HG03097 (cell line): Measurements from ENCODE around the gene SLC5A6.

Experiments
- ATAC-seq: cut with Tn5 transposase; IDR thresholded peaks from one replicate; pipeline ENCODE4 v1.9.1; 2021; ENCODE audit not compliant: unreplicated experiment, low FRiP score

Gene SLC5A6

DNA sequence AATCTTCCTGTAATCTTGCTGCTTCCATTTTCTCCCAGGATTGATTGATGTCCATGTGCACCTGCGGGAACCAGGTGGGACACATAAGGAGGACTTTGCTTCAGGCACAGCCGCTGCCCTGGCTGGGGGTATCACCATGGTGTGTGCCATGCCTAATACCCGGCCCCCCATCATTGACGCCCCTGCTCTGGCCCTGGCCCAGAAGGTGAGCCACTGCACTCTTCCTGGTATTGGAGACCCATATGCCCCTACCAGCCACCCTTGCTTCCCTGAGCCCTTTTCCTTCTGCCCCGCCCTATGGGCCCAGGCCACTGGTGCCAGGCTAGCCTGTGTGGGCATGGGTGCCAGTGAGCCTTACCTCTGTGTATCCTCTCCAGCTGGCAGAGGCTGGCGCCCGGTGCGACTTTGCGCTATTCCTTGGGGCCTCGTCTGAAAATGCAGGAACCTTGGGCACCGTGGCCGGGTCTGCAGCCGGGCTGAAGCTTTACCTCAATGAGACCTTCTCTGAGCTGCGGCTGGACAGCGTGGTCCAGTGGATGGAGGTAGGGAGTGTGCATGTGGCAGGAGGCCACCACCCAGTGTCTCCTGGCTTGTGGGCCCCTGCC, 25.4 kb upstream of the SLC5A6 start:
- no peak for ATAC-seq

DNA sequence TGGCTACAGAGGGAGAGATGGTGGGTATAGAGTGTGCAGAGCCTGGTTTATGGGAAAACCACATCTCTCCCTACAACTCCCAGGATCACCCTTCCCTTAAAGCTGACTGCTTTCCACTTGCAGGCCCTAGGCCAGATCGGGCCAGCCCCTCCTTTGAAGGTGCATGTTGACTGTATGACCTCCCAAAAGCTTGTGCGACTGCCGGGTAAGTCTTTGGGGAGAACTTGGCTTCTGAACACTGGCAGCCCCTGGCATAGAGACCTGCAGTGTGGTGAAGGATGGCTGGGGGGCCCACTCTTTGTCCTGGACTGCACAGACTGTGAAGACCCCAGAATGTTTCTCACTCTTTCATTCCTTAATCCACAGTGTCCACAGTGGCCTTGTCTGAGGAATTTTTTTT, 24.6 kb upstream of the SLC5A6 start:
- ATAC-seq: no peak

DNA sequence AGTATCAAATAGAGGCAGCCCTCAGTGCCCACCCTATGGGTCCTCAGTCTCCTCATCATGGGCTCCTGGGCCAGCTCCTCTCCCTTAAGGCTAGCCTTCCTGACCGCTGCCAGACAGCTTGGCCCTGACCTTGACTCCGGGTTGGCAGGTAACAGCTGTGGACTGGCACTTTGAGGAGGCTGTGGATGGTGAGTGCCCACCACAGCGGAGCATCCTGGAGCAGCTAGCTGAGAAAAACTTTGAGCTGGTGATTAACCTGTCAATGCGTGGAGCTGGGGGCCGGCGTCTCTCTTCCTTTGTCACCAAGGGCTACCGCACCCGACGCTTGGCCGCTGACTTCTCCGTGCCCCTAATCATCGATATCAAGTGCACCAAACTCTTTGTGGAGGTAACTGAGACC, 24.1 kb upstream of the SLC5A6 start:
- ATAC-seq: no peak

DNA sequence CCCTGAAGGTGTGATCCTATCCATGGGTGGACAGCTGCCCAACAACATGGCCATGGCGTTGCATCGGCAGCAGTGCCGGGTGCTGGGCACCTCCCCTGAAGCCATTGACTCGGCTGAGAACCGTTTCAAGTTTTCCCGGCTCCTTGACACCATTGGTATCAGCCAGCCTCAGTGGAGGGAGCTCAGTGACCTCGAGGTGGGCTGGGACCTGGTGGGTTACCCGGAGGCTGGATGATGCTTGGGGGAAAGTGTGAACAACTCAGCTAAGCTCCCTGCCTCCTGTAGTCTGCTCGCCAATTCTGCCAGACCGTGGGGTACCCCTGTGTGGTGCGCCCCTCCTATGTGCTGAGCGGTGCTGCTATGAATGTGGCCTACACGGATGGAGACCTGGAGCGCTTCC, 21.3 kb upstream of the SLC5A6 start:
- ATAC-seq: no peak

DNA sequence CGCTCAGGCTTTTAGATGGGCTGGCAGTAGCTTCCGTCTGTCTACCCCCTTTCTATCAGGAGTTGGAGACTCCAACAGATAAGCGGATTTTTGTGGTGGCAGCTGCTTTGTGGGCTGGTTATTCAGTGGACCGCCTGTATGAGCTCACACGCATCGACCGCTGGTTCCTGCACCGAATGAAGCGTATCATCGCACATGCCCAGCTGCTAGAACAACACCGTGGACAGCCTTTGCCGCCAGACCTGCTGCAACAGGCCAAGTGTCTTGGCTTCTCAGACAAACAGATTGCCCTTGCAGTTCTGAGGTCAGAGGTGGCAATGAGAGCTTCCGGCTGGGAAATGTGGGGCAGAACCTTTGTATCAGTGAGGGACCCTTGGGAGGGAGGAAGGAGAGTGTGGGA, 19.9 kb upstream of the SLC5A6 start:
- no peak for ATAC-seq

DNA sequence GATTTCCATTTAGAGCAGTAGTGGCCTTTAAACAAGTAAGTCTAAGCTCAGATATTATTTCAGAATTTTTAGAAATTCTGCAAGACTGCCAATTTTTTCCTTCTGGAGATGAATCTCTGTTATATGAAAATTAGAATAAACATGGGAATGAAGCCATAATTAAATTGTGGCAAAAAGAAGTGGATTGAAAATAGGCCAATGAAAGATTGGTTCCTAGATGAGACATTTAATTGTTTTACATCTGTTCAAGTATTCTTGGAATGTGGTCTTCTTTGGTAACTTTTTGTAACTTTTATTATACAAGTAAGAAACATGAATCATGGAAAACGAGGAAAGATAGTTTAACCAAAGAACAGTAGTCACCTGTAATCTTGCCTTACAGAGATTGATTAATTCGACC, 15.4 kb upstream of the SLC5A6 start:
- ATAC-seq: no peak

DNA sequence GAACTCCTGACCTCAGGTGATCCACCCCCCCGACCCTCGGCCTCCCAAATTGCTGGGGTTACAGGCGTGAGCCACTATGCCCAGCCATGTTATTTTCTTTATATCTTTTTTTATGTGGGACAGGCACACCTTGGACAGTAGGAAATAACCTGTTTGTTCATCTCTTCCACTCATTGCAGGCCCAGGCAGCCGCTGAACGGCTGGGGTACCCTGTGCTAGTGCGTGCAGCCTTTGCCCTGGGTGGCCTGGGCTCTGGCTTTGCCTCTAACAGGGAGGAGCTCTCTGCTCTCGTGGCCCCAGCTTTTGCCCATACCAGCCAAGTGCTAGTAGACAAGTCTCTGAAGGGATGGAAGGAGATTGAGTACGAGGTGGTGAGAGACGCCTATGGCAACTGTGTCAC, 13.5 kb upstream of the SLC5A6 start:
- no peak for ATAC-seq

DNA sequence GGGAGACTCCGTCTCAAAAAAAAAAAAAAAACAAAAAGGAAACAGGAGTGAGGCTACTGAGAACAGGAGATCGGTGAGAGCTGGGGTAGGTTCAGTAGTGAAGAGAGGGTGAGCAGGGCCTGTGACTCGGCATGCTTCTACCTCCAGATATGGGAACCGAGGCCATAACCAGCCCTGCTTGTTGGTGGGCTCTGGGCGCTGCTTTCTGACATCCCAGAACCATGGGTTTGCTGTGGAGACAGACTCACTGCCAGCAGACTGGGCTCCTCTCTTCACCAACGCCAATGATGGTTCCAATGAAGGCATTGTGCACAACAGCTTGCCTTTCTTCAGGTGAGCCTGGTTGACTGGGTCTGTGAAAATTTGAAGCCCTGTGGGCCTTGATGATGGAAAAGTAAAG, 11.3 kb upstream of the SLC5A6 start:
- no peak for ATAC-seq

DNA sequence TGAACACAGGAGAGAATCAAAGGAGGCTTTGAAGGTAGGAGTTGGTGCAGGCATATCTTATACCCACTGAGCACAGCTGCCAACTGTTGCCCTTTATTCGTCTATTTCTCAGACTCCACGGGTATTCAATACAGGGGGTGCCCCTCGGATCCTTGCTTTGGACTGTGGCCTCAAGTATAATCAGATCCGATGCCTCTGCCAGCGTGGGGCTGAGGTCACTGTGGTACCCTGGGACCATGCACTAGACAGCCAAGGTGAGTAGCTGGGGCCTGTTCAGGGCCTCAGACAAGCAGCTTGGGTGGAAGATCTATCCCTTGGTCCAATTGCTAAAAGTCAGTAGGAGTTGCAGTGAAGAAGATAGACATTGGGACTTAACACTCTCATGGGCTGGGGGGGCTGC, 10.3 kb upstream of the SLC5A6 start:
- ATAC-seq: no peak

DNA sequence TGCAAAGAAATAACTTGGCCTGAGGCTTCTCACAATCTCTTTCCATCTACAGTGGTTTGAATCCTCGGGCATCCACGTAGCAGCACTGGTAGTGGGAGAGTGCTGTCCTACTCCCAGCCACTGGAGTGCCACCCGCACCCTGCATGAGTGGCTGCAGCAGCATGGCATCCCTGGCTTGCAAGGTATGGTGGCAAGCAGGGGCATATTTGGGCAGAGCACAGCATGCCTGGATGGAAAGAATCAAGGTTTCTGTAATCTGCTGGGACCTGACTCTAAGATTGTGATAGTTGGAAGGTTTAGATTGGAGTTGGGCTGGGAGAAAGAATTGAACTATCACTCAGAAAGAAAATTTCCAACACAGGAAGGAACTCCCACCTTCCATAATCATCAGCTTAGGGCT, 9.1 kb upstream of the SLC5A6 start:
- no peak for ATAC-seq

DNA sequence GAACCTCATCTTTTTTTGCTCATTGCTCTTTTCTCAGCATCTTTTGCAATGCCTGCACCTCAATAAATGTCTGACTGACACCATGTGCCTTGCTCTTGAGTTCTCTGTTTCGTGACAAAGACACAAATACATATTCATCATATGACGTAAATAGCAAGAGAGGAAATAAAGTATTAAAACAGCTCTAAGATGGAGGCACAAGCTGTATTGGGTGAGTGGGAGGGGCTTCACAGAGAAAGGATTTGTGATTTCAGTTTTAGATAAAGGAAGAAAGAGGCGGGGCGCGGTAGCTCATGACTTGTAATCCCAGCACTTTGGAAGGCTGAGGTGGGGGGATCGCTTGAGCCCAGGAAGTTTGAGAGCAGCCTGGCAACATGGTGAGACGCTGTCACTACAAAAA, 8.0 kb upstream of the SLC5A6 start:
- no peak for ATAC-seq

DNA sequence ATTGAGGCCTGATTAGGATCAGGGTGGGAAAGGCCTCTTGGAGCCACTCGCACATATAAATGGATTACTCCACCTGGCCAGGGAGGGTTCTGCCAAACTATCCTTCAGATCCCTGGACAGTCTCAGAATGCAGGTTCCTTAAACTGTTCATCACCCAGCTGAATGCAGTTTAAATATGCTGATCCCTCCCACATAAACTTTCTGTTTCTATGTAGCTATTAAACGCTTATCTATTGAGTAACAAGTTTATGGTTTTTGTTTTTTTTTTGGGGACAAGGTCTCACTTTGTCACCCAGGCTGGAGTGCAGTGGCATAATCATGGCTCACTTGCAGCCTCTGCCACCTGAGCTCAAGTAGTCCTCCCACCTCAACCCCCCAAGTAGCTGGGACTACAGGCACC, 7.0 kb upstream of the SLC5A6 start:
- ATAC-seq: no peak

DNA sequence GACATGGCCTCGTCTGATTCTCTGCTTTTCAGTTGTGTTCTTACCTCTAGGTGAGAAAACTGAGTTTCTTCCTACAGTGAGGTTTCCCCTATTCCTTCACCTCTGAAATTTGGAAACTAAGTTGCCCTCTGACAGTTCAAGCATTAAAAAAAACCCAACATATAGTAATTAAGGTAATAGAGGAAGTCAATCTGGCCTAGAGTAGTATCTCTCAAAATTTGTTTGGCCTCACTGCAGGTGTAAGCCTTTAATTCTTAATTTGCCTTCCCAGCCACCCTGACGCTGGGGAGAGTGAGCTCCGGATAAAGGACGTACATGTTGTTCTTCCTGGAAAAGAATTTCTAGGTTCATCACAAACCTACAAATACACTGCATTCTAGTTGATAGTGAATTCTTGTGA, 6.5 kb upstream of the SLC5A6 start:
- no peak for ATAC-seq

DNA sequence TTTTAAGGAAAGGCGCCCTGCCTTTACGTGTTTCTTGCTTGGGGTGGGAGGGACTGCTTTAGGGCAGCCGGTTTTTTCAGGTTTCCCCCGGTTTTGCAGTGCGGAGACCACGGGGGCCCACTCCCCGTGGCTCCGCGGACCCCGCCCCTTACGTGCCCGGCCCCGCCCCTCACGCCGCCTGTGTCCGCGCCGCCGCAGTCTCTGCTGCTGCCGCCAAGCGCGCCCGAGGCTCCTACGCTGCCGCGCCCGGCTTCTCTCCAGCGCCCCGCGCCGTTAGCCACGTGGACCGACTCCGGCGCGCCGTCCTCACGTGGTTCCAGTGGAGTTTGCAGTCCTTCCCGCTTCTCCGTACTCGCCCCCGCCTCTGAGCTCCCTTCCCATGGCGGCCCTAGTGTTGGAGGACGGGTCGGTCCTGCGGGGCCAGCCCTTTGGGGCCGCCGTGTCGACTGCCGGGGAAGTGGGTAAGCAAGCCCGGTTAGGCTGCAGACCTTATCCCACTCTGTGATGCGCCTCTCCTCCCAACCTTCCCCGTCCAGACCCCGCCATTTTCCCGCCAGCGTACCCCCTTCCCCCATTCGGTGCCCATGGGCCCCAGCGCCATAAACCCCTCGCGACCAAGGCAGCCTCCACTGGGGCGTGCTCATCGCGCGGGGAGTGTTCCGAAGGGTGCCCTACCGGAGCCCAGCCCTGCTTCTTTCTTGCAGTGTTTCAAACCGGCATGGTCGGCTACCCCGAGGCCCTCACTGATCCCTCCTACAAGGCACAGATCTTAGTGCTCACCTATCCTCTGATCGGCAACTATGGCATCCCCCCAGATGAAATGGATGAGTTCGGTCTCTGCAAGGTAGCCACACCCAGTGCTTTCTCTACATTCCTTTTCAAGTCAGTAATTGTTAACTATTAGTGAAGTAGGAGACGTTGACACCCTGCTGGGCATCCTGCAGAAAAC, 5.4 kb upstream of the SLC5A6 start, which contains the start of gene CAD:
Gene CAD (plus strand): TSS at position 197 of the 949 bp plus-strand sequence. CDS start 183 bp downstream, at position 380.
- peak; percentile 45 for ATAC-seq

DNA sequence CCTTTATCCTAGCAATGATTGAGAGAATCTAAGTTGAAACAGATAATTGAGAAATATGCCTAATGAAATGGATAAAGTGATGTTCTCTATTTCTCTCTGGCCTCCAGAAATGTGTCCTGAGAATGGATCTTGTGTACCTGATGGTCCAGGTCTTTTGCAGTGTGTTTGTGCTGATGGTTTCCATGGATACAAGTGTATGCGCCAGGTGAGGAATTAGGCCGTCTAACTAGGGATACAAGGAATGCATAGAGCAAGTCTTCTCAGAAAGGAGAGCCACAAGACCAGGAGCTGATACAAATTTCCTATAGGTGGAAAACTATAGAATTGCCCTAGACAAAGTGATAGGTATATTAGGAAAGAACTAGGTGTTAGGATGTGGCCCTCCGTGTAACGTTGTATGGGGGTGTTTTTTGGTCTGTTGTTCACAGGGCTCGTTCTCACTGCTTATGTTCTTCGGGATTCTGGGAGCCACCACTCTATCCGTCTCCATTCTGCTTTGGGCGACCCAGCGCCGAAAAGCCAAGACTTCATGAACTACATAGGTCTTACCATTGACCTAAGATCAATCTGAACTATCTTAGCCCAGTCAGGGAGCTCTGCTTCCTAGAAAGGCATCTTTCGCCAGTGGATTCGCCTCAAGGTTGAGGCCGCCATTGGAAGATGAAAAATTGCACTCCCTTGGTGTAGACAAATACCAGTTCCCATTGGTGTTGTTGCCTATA, 4.5 kb upstream of the SLC5A6 start:
- ATAC-seq: no peak

DNA sequence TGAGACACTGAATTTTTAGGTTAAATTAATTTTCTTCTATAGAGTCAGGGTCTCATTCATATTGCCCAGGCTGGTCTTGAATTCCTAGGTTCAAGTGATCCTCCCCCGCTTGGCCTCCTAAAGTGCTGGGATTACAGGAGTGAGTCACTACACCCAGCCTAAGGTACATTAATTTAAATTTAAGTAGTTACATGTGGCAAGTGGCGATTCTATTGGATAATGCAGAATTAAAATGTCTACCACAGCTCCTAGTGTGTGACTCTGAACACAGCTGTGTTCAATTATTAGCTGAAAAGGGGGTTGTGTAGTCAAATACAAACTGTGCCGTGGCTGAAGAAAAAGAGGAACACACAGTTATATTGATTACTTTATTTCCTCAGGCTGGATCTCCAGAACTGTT, 2.9 kb upstream of the SLC5A6 start:
- ATAC-seq: no peak

DNA sequence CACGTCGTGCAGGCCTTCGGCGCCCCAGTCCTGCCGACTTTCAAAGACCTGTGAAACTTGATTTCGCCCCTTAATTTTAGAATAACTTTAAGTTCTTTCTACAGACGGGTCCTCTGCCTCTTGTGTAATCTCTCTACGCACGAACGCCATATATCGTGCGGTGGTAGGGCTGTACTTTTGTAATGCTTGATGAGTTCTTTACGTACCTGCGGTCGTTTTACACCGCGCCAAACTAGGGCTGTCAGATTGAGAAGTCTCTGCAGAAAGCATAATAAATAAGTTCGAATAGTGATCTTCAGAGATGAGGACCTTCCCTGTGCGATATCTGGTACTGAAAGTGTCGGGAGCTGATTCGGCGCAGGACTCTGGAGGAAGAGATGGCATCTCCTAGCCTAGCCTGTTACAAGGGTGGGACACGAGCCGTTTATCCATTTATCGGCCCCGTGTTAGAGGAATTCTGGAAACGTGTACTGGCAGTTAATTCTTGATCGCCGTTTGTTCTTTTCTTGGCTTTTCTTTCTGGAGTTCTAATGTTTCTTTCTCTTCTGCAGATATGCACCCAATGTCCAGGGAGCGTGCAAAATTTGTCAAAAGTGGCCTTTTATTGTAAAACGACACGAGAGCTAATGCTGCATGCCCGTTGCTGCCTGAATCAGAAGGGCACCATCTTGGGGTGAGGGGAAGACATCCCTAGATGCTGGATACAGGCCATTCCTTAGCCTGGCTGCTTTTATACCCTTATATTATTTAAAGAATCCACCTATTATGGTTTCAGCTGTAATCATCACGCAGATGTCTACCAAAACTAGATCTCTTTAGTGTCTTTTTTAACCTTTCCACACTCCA, 781 bp upstream of the SLC5A6 start:
- peak; percentile 1 for ATAC-seq

DNA sequence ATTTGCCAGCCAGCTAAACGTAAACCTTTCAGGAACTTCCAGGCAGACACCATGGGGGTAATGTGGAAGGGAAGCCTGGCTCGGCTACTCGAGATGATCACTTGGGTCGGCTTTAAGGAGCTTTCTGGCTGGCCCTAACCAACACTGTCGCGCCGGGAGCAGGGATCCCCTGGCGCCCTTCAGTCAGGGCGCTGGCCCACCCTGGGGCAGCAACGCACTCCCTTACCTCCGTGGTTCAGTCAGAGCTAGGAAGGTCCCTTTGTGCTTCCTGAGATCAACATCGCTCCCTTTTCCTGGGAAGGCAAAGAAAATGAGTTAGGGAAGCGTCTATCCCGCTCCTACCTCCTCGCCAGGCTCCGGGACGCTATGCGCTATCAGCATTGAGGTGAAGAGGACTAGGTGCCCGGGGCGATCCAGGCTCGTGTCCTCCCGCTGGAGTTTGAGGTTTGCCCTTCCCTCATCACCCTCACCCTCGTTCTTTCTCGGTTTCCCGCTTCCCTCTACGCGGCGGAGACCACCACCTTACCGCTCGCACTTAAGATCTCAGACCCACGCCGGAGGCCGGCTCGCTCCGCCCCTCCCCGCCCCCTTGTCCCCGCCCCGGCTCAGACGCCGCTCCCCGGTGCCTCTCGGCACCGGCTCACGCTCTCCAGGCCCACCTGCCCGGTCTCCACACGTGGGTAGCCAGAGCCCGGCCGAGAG, 676 bp downstream of the SLC5A6 start:
- no peak for ATAC-seq

DNA sequence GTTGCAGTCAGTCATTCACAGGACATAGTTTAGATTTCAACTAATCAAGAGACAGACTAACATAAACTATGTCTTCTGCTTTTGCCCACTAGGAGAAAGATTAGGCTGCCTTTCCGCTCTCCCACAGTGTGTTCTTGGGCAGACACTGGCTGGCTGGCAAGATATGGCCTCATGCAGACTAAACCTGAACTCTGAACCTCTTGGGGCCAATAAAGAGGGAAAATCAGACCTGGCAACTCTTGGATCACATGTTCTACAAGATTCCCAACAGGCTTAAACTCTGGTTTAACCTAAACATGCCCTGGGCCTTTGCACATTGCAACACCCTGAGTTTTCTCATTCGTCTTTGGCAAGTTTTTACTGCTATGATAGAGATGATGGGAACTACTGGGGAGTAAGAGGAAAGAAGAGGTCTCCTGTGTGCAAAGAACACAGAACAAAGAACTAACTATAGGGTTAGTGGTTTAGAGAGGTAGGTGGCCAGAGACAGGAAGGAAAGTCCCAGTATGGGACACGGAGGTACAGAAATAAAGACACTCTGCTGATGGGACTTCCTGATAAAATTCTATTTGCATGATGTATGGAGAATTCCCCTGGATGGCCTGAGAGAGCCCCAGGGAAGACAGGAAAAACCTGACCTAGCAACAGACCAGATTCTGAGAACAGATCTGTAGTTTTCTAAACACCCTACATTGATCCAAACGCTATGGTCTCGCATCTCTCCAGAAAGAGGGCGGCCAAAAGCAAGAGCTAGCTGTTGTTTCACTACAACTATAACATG, 2.3 kb downstream of the SLC5A6 start:
- no peak for ATAC-seq
